ENCODE results near the gene IL2RA.

DNA sequence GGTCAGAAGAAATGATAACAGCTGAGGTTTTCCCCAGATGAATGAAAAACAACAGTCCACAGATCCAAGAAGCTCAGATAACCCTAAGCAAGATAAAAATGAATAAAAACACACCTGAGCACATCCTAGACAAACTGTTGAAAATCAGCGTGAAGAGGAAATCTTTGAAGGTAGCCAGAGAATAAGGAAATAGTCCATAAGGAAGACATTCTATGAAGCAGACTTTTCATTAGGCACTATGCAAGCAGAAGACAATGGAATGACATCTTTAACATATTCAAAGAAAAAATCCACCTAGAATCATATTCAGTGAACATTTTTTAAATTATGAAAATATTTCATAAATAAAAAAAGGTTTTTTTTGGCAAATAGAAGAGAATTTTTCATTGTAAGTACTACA lies 69.8 kb downstream of the IL2RA start:
- no peak for TF ChIP-seq PKNOX1 (IDR thresholded peaks at IDR 0.05)
- no peak for TF ChIP-seq POLR2AphosphoS5 (IDR thresholded peaks at IDR 0.05; ENCODE audit: low read length)
